ENCODE measurements around the gene METTL15.
"Not testable (repeated sequence)": the region's sequence is repeated elsewhere in the genome, so short reads cannot be mapped to it uniquely, and the experiment has no call there.

The METTL15 gene

GRCh38 chr11:28323621-28324020 lies 215.4 kb downstream of the METTL15 start:
- Histone ChIP-seq H3K36me3 (replicated peaks; ENCODE audit: low read depth, low read length) (no peaks in the 10 kb centered on the region), H4K20me1 (ENCODE audit: insufficient read depth, low read length) (no peaks in the 10 kb centered on the region), H3K4me2 (ENCODE audit: low read length) (no peak overlapping the region), H3K27ac (ENCODE audit: low read length) (no peak overlapping the region), H3K4me3 (ENCODE audit: low read length) (no peak overlapping the region), H3K9me3 (ENCODE audit: insufficient read depth, low read length) (no peaks in the 10 kb centered on the region), H3K79me2 (ENCODE audit: low read length) (no peaks in the 10 kb centered on the region), H2AFZ (ENCODE audit: low read depth, low read length) (no peak overlapping the region), H3K27me3 (ENCODE audit: low read depth, low read length) (no peaks in the 10 kb centered on the region), H3K4me1 (ENCODE audit: low read length) (no peaks in the 10 kb centered on the region), H3K9ac (ENCODE audit: low read length) (no peak overlapping the region)
- TF ChIP-seq EZH2phosphoT487 (IDR thresholded peaks at IDR 0.05; ENCODE audit: low read depth) (no peak), CTCF (IDR thresholded peaks at IDR 0.05; ENCODE audit: low read depth, low read length) (no peak)

- H3K36me3 ChIP-seq (replicated peaks; ENCODE audit: low read depth, low read length); H3K4me3 ChIP-seq (ENCODE audit: low read length); H3K27ac ChIP-seq (ENCODE audit: low read length); H3K4me2 ChIP-seq (ENCODE audit: low read length); H3K4me1 ChIP-seq (ENCODE audit: low read length); H3K9me3 ChIP-seq (ENCODE audit: insufficient read depth, low read length); H3K27me3 ChIP-seq (ENCODE audit: low read depth, low read length); H2AFZ ChIP-seq (ENCODE audit: low read depth, low read length); H3K79me2 ChIP-seq (ENCODE audit: low read length); H4K20me1 ChIP-seq (ENCODE audit: insufficient read depth, low read length); H3K9ac ChIP-seq (ENCODE audit: low read length): not testable (repeated sequence)
Measured at GRCh38 chr11:28332393-28332792, 224.2 kb downstream of the METTL15 start.

- no peak overlapping the region for H3K4me2 ChIP-seq (ENCODE audit: low read length)
- H3K4me3 ChIP-seq (ENCODE audit: low read length) = no peak overlapping the region
- no peaks in the 10 kb centered on the region for H3K9me3 ChIP-seq (ENCODE audit: insufficient read depth, low read length)
- H3K9ac ChIP-seq (ENCODE audit: low read length) = no peak overlapping the region
- no peaks in the 10 kb centered on the region for H3K79me2 ChIP-seq (ENCODE audit: low read length)
- no peak for TF ChIP-seq CTCF (IDR thresholded peaks at IDR 0.05; ENCODE audit: low read depth, low read length)
- TF ChIP-seq EZH2phosphoT487 (IDR thresholded peaks at IDR 0.05; ENCODE audit: low read depth) = no peak
- H3K27me3 ChIP-seq (ENCODE audit: low read depth, low read length) = no peaks in the 10 kb centered on the region
- H4K20me1 ChIP-seq (ENCODE audit: insufficient read depth, low read length) = no peaks in the 10 kb centered on the region
- no peaks in the 10 kb centered on the region for H3K36me3 ChIP-seq (replicated peaks; ENCODE audit: low read depth, low read length)
- H3K27ac ChIP-seq (ENCODE audit: low read length) = no peak overlapping the region
- H2AFZ ChIP-seq (ENCODE audit: low read depth, low read length) = no peak overlapping the region
- peaks cover 4% of the 10 kb centered on the region; the same call in 1 of the 2 replicates for H3K4me1 ChIP-seq (ENCODE audit: low read length)
Measured at GRCh38 chr11:28337701-28338100, 229.5 kb downstream of the METTL15 start.

- peaks cover 4% of the 10 kb centered on the region; the same call in 1 of the 2 replicates for H3K4me1 ChIP-seq (ENCODE audit: low read length)
- no peak overlapping the region for H2AFZ ChIP-seq (ENCODE audit: low read depth, low read length)
- H3K36me3 ChIP-seq (replicated peaks; ENCODE audit: low read depth, low read length) = no peaks in the 10 kb centered on the region
- H3K27me3 ChIP-seq (ENCODE audit: low read depth, low read length) = no peaks in the 10 kb centered on the region
- no peak overlapping the region for H3K9ac ChIP-seq (ENCODE audit: low read length)
- no peak overlapping the region for H3K4me3 ChIP-seq (ENCODE audit: low read length)
- no peaks in the 10 kb centered on the region for H3K9me3 ChIP-seq (ENCODE audit: insufficient read depth, low read length)
- no peaks in the 10 kb centered on the region for H3K79me2 ChIP-seq (ENCODE audit: low read length)
- H3K27ac ChIP-seq (ENCODE audit: low read length) = no peak overlapping the region
- H3K4me2 ChIP-seq (ENCODE audit: low read length) = no peak overlapping the region
- TF ChIP-seq EZH2phosphoT487 (IDR thresholded peaks at IDR 0.05; ENCODE audit: low read depth) = no peak
- no peak for TF ChIP-seq CTCF (IDR thresholded peaks at IDR 0.05; ENCODE audit: low read depth, low read length)
- no peaks in the 10 kb centered on the region for H4K20me1 ChIP-seq (ENCODE audit: insufficient read depth, low read length)
Measured at GRCh38 chr11:28338371-28338770, 230.2 kb downstream of the METTL15 start.

GRCh38 chr11:28339488-28339887 lies 231.3 kb downstream of the METTL15 start:
- H3K27me3 ChIP-seq (ENCODE audit: low read depth, low read length) = no peaks in the 10 kb centered on the region
- H3K4me2 ChIP-seq (ENCODE audit: low read length) = no peak overlapping the region
- H3K9me3 ChIP-seq (ENCODE audit: insufficient read depth, low read length) = no peaks in the 10 kb centered on the region
- no peak for TF ChIP-seq EZH2phosphoT487 (IDR thresholded peaks at IDR 0.05; ENCODE audit: low read depth)
- TF ChIP-seq CTCF (IDR thresholded peaks at IDR 0.05; ENCODE audit: low read depth, low read length) = no peak
- no peak overlapping the region for H3K27ac ChIP-seq (ENCODE audit: low read length)
- H3K79me2 ChIP-seq (ENCODE audit: low read length) = no peaks in the 10 kb centered on the region
- H3K36me3 ChIP-seq (replicated peaks; ENCODE audit: low read depth, low read length) = no peaks in the 10 kb centered on the region
- H2AFZ ChIP-seq (ENCODE audit: low read depth, low read length) = no peak overlapping the region
- no peak overlapping the region for H3K4me3 ChIP-seq (ENCODE audit: low read length)
- H3K4me1 ChIP-seq (ENCODE audit: low read length) = peaks cover 4% of the 10 kb centered on the region; the same call in 1 of the 2 replicates
- H3K9ac ChIP-seq (ENCODE audit: low read length) = no peak overlapping the region
- H4K20me1 ChIP-seq (ENCODE audit: insufficient read depth, low read length) = no peaks in the 10 kb centered on the region
